IMR-90 (cell line): ENCODE data around the gene HOMEZ. TPM values are rescaled to one million over a fixed set of nuclear protein-coding genes. Genes with fewer than 3 reads are reported as not detected.

ENCODE experiments used
- ATAC-seq: fragments of 200-7000 bp; cut with Tn5 transposase; 2 replicates; pipeline ENCODE4 v1.9.1; 2020; ENCODE audit warnings: low read depth, mild to moderate bottlenecking, moderate library complexity
- BruUV-seq: library from RNA; stranded (reverse); fragments of 400-500 nt; replicated peaks from 2 replicates; lab custom pipeline; 2021; lab: Mats Ljungman, UMichigan
- CTCF ChIA-PET: fragments of 300-600 bp; formaldehyde crosslinking; extraction: SDS; loops from one replicate; lab custom pipeline; 2021; ENCODE audit warnings: antibody characterized with exemption; lab: Yijun Ruan, JAX
- POLR2A ChIA-PET: fragments of 300-600 bp; sonication (Branson Sonifier 250); formaldehyde crosslinking; loops from one replicate; lab custom pipeline; 2022; ENCODE audit warnings: antibody characterized with exemption; ENCODE audit not compliant: unreplicated experiment; lab: Charles Lee
- DNase-seq: peaks from one replicate; pipeline ENCODE4 v3.0.0; 2013
- H2AFZ ChIP-seq: replicated peaks from 2 replicates; pipeline ENCODE3; 2013; ENCODE audit warnings: low read length, mild to moderate bottlenecking; ENCODE audit not compliant: poor library complexity
- H2AK5ac ChIP-seq: 2 replicates; pipeline ENCODE4 v1.6.1; 2013; ENCODE audit warnings: low read depth, low read length, inconsistent platforms
- H2AK9ac ChIP-seq: replicated peaks from 2 replicates; pipeline ENCODE3; 2013; ENCODE audit warnings: mild to moderate bottlenecking, low read depth, low read length, moderate library complexity; ENCODE audit not compliant: poor library complexity
- H2BK120ac ChIP-seq: 2 replicates; pipeline ENCODE4 v1.6.1; 2013; ENCODE audit warnings: low read depth, low read length, inconsistent platforms
- H2BK15ac ChIP-seq: 3 replicates; pipeline ENCODE4 v1.6.1; 2013; ENCODE audit warnings: low read depth, low read length, inconsistent platforms
- H2BK20ac ChIP-seq: 2 replicates; pipeline ENCODE4 v1.6.1; 2013; ENCODE audit warnings: low read depth, mild to moderate bottlenecking, inconsistent platforms, low read length, moderate library complexity
- H2BK5ac ChIP-seq: 2 replicates; pipeline ENCODE4 v1.6.1; 2013; ENCODE audit warnings: mild to moderate bottlenecking, low read depth, low read length, inconsistent platforms; ENCODE audit not compliant: poor library complexity, severe bottlenecking
- H3K14ac ChIP-seq: replicated peaks from 2 replicates; pipeline ENCODE4 v1.6.1; 2013; ENCODE audit warnings: low read depth, low read length, inconsistent platforms
- H3K18ac ChIP-seq: 2 replicates; pipeline ENCODE4 v1.6.1; 2013; ENCODE audit warnings: low read depth, low read length, control low read depth
- H3K23ac ChIP-seq: 2 replicates; pipeline ENCODE4 v1.6.1; 2013; ENCODE audit warnings: low read depth, low read length, inconsistent platforms
- H3K27ac ChIP-seq: 2 replicates; pipeline ENCODE4 v1.5.1; 2013; ENCODE audit warnings: mild to moderate bottlenecking, control low read depth, low read length; ENCODE audit not compliant: insufficient read depth
- H3K27me3 ChIP-seq: 2 replicates; pipeline ENCODE4 v1.6.1; 2013; ENCODE audit warnings: low read length; ENCODE audit not compliant: control insufficient read depth, insufficient read depth
- H3K36me3 ChIP-seq: 2 replicates; pipeline ENCODE4 v1.6.1; 2013; ENCODE audit warnings: low read length, mixed read lengths; ENCODE audit not compliant: control insufficient read depth, insufficient read depth
- H3K4ac ChIP-seq: 2 replicates; pipeline ENCODE4 v1.6.1; 2013; ENCODE audit warnings: low read depth, low read length, inconsistent platforms
- H3K4me1 ChIP-seq: 2 replicates; pipeline ENCODE4 v1.6.1; 2013; ENCODE audit warnings: low read length, mixed read lengths; ENCODE audit not compliant: control insufficient read depth, insufficient read depth
- H3K4me2 ChIP-seq: 2 replicates; pipeline ENCODE4 v1.6.1; 2013; ENCODE audit warnings: low read depth, mild to moderate bottlenecking, control low read depth, low read length, moderate library complexity
- H3K4me3 ChIP-seq: 2 replicates; pipeline ENCODE4 v1.5.1; 2013; ENCODE audit warnings: low read depth, mild to moderate bottlenecking, control low read depth, low read length, moderate library complexity; ENCODE audit not compliant: insufficient read depth
- H3K56ac ChIP-seq: 2 replicates; pipeline ENCODE4 v1.6.1; 2013; ENCODE audit warnings: low read length, inconsistent platforms; ENCODE audit not compliant: insufficient read depth; ENCODE audit errors: extremely low read depth
- H3K79me1 ChIP-seq, 2 experiments: 2 replicates each; pipeline ENCODE4 v1.6.1; 2013; ENCODE audit warnings: low read length in 2 of 2, inconsistent platforms in 1 of 2, low read depth in 1 of 2
- H3K9ac ChIP-seq: 2 replicates; pipeline ENCODE4 v1.6.1; 2013; ENCODE audit warnings: low read depth, low read length, control low read depth
- H3K9me1 ChIP-seq: 2 replicates; pipeline ENCODE4 v1.6.1; 2013; ENCODE audit warnings: low read length, inconsistent platforms; ENCODE audit not compliant: insufficient read depth
- H3K9me3 ChIP-seq: 2 replicates; pipeline ENCODE4 v1.6.1; 2013; ENCODE audit warnings: low read length; ENCODE audit not compliant: control insufficient read depth, insufficient read depth
- H4K20me1 ChIP-seq: 2 replicates; pipeline ENCODE4 v1.6.1; 2013; ENCODE audit warnings: low read length, inconsistent platforms; ENCODE audit not compliant: insufficient read depth
- H4K5ac ChIP-seq: 2 replicates; pipeline ENCODE4 v1.6.1; 2013; ENCODE audit warnings: mild to moderate bottlenecking, low read depth, low read length, control low read depth
- H4K8ac ChIP-seq, 2 experiments: 2 replicates each; pipeline ENCODE4 v1.6.1; 2013; ENCODE audit warnings: low read depth in 2 of 2, low read length in 2 of 2, control low read depth in 1 of 2, inconsistent platforms in 1 of 2
- H4K91ac ChIP-seq: 2 replicates; pipeline ENCODE4 v1.6.1; 2013; ENCODE audit warnings: low read depth, low read length, inconsistent platforms; ENCODE audit not compliant: insufficient read depth
- ELK1 ChIP-seq: fragments of 150-350 bp; IDR thresholded peaks from 2 replicates; pipeline ENCODE4 v1.6.1; 2016; ENCODE audit warnings: low read depth, mild to moderate bottlenecking, low read length, moderate library complexity, borderline replicate concordance
- MXI1 ChIP-seq: IDR thresholded peaks from 2 replicates; pipeline ENCODE4 v1.6.1; 2012; ENCODE audit warnings: low read depth, mild to moderate bottlenecking, low read length, moderate library complexity, borderline replicate concordance
- RCOR1 ChIP-seq: IDR thresholded peaks from 2 replicates; pipeline ENCODE4 v1.6.1; 2012; ENCODE audit warnings: mild to moderate bottlenecking, low read length, improper control_type of control experiment; ENCODE audit not compliant: insufficient replicate concordance
- SMC3 ChIP-seq: fragments of 150-350 bp; IDR thresholded peaks from 2 replicates; pipeline ENCODE4 v1.6.1; 2016; ENCODE audit warnings: low read depth, mild to moderate bottlenecking, antibody characterized with exemption, low read length, moderate library complexity
- WGBS, 2 experiments: methylation state at CpG; one replicate each; pipeline versions ENCODE4 v1.1.5 to v1.1.7; 2013; ENCODE audit warnings: missing lambda C conversion rate in 2 of 2; ENCODE audit not compliant: insufficient read length in 1 of 2; ENCODE audit errors: extremely low coverage in 2 of 2; 5-methylcytosine and 5-hydroxymethylcytosine counted together
- dilution Hi-C: fragments of 300-500 bp; cut with HindIII; formaldehyde crosslinking; loops from one replicate; pipeline ENCODE4 v1.14.3; 2018; ENCODE audit warnings: low sequenced_read_pairs; ENCODE audit not compliant: unreplicated experiment
- in situ Hi-C: fragments of 300-500 bp; cut with MboI; formaldehyde crosslinking; loops from 3 replicates; pipeline ENCODE4 v1.14.3; 2019; ENCODE audit warnings: low sequenced_read_pairs, inconsistent platforms, mixed read lengths
- intact Hi-C: fragments of 100-400 bp; cut with micrococcal nuclease; formaldehyde crosslinking; loops from 2 replicates; pipeline ENCODE4 v1.10.0; 2022
- polyA plus RNA-seq, 3 experiments: library from polyadenylated mRNA; depleted of rRNA; stranded (reverse); fragments of >200 nt; gene quantifications; 2 replicates each; pipeline ENCODE4 v1.2.3, GENCODE V29; 2012; ENCODE audit warnings: low replicate concordance in 1 of 3
- total RNA-seq: library from RNA; depleted of rRNA; stranded (reverse); fragments of >200 nt; gene quantifications from 2 replicates; pipeline ENCODE4 v1.2.3, GENCODE V29; 2012
- TF ChIP-seq, protein P1 (sequence below): conservative IDR thresholded peaks from 2 replicates; pipeline ENCODE4 v1.5.1; 2012; ENCODE audit warnings: mild to moderate bottlenecking, low read depth, low read length, improper control_type of control experiment

Gene HOMEZ
- total and polyA plus RNA-seq, 2 of the 4 experiments (the other 2 are of a cell fraction): 7.7 to 9.7 TPM

DNA sequence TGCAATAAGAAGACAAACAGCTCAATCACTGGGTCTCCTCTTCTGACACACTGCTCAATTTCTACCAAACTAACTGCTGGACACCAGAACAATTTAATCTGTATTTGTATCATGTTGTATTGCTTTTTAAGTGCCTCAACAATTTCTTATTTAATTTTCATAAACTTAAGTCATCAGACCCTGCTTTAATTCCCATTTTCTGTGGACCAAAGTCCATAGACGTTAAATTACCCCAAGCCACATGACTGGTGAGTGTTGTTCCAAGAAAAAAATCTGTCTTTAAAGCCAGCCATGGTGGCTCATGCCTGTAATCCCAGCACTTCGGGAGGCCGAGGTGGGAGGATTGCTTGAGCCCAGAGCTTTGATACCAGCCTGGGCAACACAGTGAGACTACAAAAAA lies 8.7 kb downstream of the HOMEZ start:
- no peaks in the 10 kb centered on the region for H3K9me3 ChIP-seq
- no peak overlapping the region for H3K14ac ChIP-seq
- ATAC-seq: no peak
- peaks cover 2% of the 10 kb centered on the region; the same call in 1 of the 2 replicates for H3K9me1 ChIP-seq
- in situ Hi-C loops (no loop called here), dilution Hi-C loops (no loop called here), intact Hi-C loops (no loop called here)
- H3K56ac ChIP-seq: no peak overlapping the region
- H2AK9ac ChIP-seq: no peak overlapping the region
- H2AFZ ChIP-seq: no peak overlapping the region
- H3K79me1 ChIP-seq: peaks cover 10 to 12% of the 10 kb centered on the region in 2 experiments
- H2BK20ac ChIP-seq: no peak overlapping the region
- no peak overlapping the region for H2BK5ac ChIP-seq
- no peak for DNase-seq
- no peak overlapping the region for H3K9ac ChIP-seq
- H3K4me2 ChIP-seq: no peak overlapping the region
- no peak overlapping the region for H2BK120ac ChIP-seq
- H3K27ac ChIP-seq: no peak overlapping the region
- no peaks in the 10 kb centered on the region; the same call in 1 of the 2 replicates for H4K20me1 ChIP-seq
- TF ChIP-seq MXI1 (no peak), ELK1 (no peak), SMC3 (no peak), RCOR1 (no peak)
- TF ChIP-seq, protein P1, sequence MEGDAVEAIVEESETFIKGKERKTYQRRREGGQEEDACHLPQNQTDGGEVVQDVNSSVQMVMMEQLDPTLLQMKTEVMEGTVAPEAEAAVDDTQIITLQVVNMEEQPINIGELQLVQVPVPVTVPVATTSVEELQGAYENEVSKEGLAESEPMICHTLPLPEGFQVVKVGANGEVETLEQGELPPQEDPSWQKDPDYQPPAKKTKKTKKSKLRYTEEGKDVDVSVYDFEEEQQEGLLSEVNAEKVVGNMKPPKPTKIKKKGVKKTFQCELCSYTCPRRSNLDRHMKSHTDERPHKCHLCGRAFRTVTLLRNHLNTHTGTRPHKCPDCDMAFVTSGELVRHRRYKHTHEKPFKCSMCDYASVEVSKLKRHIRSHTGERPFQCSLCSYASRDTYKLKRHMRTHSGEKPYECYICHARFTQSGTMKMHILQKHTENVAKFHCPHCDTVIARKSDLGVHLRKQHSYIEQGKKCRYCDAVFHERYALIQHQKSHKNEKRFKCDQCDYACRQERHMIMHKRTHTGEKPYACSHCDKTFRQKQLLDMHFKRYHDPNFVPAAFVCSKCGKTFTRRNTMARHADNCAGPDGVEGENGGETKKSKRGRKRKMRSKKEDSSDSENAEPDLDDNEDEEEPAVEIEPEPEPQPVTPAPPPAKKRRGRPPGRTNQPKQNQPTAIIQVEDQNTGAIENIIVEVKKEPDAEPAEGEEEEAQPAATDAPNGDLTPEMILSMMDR: no peak
- no peak overlapping the region for H4K91ac ChIP-seq
- H4K5ac ChIP-seq: no peak overlapping the region
- H3K18ac ChIP-seq: no peak overlapping the region
- no peak overlapping the region for H2BK15ac ChIP-seq
- H3K27me3 ChIP-seq: no peaks in the 10 kb centered on the region
- no peak overlapping the region for H3K4me3 ChIP-seq
- no peak overlapping the region for H3K4ac ChIP-seq
- no peak overlapping the region for H4K8ac ChIP-seq
- CTCF ChIA-PET: no interaction called here
- no peak overlapping the region for H3K23ac ChIP-seq
- WGBS, 2 experiments: 100% methylated on average over 2 of the region's 3 CpGs; no CpG with 5 or more reads in 1 of the 2 experiments
- no TSS peak for BruUV-seq
- peaks cover 13% of the 10 kb centered on the region for H3K36me3 ChIP-seq
- H3K4me1 ChIP-seq: no peaks in the 10 kb centered on the region
- POLR2A ChIA-PET: no interaction called here
- H2AK5ac ChIP-seq: no peak overlapping the region
